Activated naive CD8-positive, alpha-beta T cell (primary cell): ENCODE measurements around the gene GMNC.

Experiments used
- H3K27ac Mint-ChIP-seq: one replicate; pipeline ENCODE4 v1.8.0; 2021; ENCODE audit warnings: mixed read lengths
- H3K27me3 Mint-ChIP-seq: one replicate; pipeline ENCODE4 v1.8.0; 2021; ENCODE audit warnings: mixed read lengths
- H3K36me3 Mint-ChIP-seq: one replicate; pipeline ENCODE4 v1.8.0; 2021; ENCODE audit warnings: mixed read lengths
- H3K4me1 Mint-ChIP-seq: one replicate; pipeline ENCODE4 v1.8.0; 2021; ENCODE audit warnings: low read depth, mixed read lengths
- H3K4me3 Mint-ChIP-seq: one replicate; pipeline ENCODE4 v1.8.0; 2021; ENCODE audit warnings: mild to moderate bottlenecking, mixed read lengths
- H3K9me3 Mint-ChIP-seq: one replicate; pipeline ENCODE4 v1.8.0; 2021; ENCODE audit warnings: low read depth, mixed read lengths

Gene GMNC

GRCh38 chr3:190810957-190811356 lies 51.5 kb downstream of the GMNC start:
- H3K9me3 Mint-ChIP-seq: no peaks in the 10 kb centered on the region
- H3K27me3 Mint-ChIP-seq: no peaks in the 10 kb centered on the region
- H3K4me1 Mint-ChIP-seq: no peaks in the 10 kb centered on the region
- no peaks in the 10 kb centered on the region for H3K36me3 Mint-ChIP-seq
- H3K27ac Mint-ChIP-seq: no peak overlapping the region
- H3K4me3 Mint-ChIP-seq: no peak overlapping the region

- no peaks in the 10 kb centered on the region for H3K27me3 Mint-ChIP-seq
- H3K4me1 Mint-ChIP-seq: no peaks in the 10 kb centered on the region
- H3K9me3 Mint-ChIP-seq: no peaks in the 10 kb centered on the region
- H3K36me3 Mint-ChIP-seq: no peaks in the 10 kb centered on the region
- H3K4me3 Mint-ChIP-seq: no peak overlapping the region
- H3K27ac Mint-ChIP-seq: no peak overlapping the region
Measured at GRCh38 chr3:190809351-190809750, 53.1 kb downstream of the GMNC start.

- Mint-ChIP-seq H3K36me3 (no peaks in the 10 kb centered on the region), H3K4me1 (no peaks in the 10 kb centered on the region), H3K27me3 (no peaks in the 10 kb centered on the region), H3K4me3 (no peak overlapping the region), H3K27ac (no peak overlapping the region), H3K9me3 (no peaks in the 10 kb centered on the region)
Measured at GRCh38 chr3:190807719-190808375, 54.6 kb downstream of the GMNC start.
